Activated naive CD4-positive, alpha-beta T cell treated with Interleukin-2 at 50 U/mL for 16 hours (primary cell): Measurements from ENCODE around the gene PACRG.
"Not testable (repeated sequence)": the region's sequence is repeated elsewhere in the genome, so short reads cannot be mapped to it uniquely, and the experiment has no call there.

Experiments
- DNase-seq: peaks from one replicate; pipeline ENCODE4 v3.0.0-alpha.2; 2020

PACRG gene

DNA sequence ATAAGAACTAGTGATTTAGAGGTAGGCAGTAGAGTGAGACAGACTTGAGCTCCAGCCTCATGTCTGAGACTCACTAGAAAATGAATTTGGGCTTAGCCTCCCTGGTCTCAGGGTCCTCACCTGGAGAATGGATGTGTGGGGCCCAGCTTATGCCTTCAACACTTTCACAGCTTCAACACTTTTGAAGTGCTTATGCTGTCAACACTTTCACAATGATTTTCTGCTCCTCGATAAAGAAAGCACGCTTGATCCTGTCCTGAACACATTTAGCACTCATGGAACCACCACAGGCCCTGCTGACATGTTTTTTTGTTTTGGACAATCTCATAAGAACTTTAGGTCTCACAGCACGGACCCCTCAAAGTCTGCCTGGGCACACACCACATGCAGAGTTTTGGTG, 229.3 kb downstream of the PACRG start:
- no peak for DNase-seq

DNA sequence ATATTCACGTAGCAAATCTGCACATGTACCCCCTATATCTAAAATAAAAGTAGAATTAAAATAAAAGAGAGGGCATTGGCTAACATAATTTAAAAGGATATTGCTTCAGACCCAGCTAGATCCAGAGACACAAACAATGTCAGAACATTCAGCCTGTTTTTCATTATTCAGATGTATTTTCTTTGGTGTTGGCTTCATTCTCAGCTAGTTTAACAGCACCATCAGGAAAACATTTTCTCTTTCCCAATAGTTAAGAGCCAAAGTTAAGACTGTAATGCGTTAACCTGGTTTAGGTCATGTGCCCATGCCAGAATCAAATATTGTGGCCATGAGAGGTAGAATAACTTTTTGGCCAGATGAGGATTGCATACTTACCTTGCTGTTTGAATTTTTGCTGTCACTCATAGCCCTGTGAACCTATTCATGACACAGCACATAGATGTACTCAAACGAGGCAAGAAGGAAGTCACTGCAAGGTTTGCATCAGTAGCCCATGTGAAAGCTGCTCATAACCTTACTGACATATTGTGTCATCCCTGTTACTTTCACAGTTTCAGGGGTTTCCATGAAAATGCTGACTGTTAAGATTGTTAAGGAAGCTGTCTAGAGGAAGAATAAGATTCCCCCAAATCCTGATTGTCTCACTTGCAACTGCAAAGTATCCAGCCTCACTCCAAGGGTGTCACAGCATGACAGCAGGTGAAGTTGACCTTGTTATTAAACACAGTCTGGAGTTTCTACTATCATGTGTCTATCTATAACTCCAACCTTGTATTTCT, 233.1 kb downstream of the PACRG start:
- no peak for DNase-seq

DNA sequence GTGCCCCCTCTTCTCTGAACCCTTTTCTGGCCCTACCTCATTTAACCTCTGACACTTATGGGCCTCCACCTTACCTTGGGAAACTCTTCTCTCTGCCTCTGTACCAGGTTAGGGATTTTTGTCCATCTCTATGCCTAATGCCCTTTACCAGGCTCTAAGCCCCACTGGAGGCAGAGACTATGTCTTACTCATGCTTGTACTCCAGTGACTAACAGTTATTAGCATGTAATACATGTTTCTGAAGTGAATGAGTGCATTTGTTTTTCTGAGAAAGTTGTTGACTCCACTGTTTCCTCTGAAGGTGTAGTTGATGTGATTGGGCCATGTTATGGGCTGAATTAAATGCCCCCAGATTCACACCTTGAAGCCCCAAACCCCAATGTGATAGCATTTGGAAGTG, 234.3 kb downstream of the PACRG start:
- no peak for DNase-seq

DNA sequence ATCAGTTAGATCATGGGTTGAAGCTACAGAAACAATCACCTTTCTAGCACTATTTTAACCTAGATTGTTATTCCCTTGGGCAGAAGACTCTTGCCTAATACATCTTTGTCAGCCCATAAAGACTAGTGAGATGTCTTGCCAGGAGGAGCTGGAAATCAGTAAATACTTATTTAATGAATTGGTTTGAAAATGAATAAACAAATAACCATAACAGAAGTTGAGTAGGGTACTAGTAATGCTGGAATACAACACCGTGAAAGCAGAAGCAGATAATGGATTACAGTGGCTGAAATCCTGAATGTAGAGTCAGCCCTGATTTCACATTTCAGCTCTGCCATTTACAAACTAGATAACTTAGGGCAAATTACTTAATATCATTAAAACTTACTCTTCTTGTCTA, 236.1 kb downstream of the PACRG start:
- DNase-seq: no peak

DNA sequence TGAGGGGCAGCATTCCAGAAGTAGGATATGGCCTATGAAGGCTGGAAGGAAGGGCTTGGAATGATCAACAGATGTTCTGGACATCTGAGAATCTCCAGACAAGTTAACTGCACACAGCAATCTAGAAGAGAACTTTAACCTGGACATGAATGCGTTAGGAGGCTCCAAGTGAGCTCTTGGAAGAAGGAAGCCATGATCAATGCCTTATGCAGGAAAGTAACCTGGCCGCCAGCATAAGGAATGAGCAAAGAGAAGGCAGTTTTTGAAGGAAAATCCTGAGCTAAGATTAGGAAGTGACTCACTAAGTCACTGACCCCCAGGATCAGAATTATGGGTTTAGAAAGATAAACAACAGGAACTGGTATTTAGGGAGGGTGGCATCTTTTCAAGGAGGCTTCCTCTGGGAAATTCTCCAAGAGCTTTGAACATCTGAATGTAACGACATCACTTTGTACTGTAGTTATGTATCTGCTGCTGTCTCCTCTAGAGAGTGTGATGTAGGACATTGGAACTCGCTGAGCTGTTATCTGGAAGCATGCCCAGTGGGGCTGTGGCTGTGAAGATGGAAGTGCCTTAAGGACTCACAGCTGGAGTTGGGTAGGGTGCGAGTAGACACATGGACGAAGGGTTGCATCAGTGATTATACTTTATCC, 236.8 kb downstream of the PACRG start:
- DNase-seq: no peak

DNA sequence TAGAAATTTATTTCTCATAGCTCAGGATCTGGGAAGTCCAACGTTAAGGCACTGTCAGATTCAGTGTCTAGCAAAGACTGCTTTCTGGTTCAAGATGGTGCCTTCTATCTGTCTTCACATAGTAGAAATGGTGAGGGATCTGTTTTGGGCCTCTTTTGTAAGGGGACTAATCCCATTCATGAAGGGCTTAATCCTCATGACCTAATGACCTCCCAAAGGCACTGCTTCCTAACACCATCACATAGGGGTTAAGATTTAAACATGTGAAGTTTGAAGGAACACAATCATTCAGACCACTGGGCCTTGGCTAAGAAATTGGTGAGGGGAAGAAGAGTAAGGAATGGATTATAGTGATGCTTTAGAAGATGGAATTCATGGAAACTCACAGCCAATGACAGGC, 237.6 kb downstream of the PACRG start:
- no peak for DNase-seq

DNA sequence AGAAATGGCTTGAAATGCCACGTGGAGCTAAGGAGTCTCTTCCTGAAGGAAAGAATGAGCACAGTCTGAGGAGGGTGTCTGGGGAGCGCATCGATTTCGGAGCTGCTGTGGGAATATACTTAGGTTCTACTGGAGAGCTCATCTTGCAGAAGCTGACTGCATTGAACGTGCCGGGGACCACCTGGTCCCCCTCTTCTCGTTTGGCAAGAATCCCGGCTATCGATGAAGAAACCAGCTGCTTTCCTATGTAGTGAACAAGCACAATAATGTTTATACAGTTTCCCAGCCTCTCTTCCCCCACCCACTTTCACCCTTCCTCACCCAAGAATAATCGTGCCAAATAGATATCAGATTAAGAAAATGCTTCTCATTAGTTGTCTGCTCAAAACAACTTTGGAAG, 242.5 kb downstream of the PACRG start:
- no peak for DNase-seq

DNA sequence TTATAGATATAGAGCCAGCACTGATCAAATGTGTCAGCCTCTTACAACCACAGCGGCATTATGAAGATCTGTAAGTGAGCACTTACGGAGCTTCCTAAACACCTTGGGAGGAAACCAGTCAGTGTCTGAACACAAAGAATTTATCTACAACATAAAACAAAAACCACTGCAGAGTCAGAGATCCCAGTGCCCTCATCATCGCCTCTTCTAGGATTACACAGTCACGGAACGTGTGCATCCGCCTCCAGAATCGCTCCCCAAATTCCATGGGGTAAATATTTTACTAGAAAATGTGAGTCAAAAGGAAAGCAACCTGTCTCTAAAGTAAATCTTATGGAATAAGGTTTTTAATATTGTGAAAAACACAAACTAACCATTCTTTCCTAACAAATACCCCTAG, 243.6 kb downstream of the PACRG start:
- DNase-seq: no peak

DNA sequence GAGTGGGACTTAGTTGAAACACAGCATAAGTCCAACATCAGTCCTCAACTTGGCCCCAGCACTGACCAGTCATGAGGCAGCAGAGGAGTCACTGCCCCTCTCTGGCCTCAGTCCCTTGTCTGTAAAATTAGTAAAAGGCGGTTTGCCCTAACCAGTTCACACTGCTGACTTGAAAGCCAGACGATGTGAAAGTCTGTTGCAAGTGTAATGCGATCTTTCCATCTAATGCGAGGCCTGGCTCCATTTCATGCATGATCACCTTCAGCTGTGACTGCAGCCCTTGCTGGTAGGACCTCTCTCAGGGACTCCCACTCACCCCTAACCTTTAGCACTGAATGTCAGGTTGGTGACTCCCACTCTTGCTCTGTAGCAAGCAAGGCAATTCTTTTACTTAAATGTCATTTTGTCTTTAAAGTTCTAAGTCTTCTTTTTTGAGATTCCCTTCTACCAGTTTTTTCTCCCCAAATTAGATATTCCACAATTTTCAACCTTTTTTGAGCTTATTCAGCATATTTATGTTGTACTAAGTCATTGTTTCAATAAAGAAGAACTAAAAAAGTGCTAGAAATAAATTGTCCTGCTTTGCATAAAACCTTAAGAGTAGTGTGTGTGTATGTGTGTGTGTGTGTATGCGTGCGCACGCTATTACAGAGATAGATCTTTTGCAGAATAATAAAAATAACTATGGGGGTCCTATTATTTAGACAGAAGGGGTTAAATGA, 245.5 kb downstream of the PACRG start:
- DNase-seq: no peak

DNA sequence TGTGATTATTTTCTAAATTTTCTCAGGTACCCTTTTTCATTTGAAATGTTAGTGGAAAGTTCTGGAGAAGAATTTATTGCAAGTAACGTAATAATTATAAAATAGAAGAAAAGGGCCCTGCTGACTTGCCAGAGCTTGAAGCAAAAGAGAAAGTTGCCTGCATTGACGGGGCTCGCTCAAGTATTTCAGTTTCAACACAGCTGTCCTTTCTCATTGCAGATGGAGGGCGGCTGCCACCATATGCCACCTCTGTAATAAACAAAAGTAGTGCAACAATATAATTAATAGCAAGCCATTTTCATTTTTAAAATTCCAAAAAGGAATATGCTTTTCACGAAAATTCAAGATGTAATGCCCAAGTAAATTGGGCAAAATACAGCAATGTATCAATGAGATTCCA, 246.2 kb downstream of the PACRG start:
- DNase-seq: no peak

DNA sequence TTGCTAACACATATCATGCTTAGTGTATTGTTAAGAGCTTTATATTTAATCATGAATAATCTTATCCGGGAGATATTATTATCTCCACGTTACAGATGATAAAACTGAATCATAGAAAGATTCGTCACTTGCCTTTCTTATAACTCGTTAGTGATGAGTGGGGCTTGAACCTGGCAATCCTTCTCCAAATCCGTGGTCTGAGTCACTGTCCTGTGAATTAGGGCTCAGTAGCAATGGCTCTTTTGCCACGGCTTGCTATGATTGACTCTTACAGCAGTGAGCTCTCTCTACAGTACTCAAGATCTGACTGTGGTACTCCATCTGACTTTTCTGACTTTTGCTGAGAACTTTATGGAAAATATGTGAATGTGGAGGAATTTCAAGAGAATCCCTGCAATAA, 246.9 kb downstream of the PACRG start:
- no peak for DNase-seq

DNA sequence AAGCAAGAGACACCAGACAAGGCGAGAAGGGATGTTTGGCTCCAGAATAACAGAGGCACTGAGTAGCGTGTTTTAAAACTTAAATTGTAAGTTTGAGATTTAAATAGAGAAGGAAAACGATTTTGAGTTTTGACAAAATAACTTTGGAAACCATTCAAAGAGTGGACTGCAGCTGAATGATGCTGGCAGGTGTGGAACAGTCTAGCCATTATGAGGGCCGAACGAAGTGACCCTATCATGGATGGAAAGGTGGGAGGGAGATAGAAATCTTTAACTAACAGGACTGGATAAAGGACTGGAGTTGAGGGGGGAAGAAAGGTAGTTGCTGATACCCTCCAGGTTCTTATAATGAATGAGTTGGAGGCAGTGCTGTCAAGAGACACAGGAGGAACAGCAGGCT, 248.4 kb downstream of the PACRG start:
- DNase-seq: no peak

DNA sequence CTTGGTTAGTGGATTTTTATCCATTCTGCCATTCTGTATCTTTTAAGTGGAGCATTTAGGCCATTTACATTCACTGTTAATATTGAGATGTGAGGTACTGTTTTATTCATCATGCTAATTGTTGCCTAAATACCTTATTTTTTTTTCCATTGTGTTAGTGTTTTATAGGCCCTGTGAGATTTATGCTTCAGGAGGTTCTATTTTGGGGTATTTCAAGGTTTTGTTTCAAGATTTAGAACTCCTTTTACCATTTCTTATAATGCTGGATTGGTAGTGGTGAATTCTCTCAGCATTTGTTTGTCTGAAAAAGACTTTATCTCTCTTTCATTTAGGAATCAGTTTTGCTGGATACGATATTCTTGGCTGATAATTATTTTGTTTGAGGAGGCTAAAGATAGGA, 255.5 kb downstream of the PACRG start:
- DNase-seq: not testable (repeated sequence)

DNA sequence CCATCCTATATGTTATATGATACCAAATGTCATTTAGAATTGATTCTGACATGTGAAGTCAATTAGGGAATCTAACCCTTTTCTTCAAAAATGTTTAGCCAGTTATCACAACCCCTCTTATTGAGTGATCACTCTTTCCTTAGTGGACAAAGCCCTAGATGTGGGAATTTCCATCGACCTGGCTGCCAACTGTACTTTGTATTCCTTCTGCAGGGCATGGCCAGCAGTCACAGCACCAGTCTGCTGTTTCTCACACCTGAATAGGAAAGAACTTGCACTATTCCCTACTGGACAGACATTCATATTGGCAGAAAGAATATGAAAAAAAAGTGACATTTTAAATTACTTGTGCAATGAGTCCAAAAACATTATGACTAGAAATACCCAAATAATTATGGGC, 271.0 kb downstream of the PACRG start:
- no peak for DNase-seq

DNA sequence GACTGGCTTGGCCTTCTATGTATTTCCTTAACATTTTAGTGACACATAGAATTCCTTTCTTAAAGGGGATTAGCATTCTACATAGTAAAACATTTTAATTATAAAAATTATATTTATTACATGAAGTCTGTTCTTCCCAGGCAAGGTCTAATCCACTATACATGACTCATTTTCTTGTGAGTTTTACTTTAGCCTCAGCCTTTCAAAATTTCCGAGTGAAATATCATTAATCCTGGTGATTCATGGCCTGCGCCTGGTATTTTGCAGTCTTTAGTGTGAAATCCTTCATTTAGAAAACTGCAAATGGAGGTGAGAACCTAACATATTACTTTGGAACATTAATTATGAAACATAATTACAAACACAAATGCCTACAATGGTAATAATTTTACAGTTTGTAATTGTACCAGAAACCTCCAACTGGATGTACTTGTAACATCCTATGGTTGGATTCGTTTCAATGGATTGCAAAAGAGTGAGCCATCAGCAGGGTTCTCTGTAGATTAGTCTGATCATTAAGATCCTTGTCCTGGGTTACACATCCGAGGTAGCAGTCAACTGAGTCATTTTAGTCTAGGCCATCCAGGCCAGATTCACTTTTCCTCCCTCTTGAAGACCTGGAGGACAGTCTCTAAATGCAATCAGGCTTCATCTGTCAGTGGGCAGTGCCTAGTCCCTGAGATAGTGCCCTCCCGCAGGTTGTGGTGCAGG, 272.0 kb downstream of the PACRG start:
- DNase-seq: no peak

DNA sequence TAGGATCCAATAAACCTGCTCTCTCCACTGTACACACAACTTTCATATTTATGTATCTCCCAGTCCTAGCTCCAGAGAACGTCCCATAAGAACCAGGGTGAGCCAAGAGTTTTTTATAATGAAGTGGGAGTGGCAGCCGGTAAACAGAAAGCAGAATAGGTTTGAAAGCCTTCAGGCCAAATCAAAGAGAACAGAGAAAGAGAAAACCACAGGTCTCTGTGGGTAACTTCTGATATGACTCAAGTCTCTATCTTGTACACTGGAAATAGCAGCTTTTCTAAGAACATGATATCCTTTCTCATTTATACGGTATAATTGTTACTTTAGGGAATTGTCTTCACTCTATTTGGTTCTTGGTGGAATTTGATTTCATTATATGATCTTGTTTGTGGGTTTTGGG, 273.6 kb downstream of the PACRG start:
- no peak for DNase-seq

DNA sequence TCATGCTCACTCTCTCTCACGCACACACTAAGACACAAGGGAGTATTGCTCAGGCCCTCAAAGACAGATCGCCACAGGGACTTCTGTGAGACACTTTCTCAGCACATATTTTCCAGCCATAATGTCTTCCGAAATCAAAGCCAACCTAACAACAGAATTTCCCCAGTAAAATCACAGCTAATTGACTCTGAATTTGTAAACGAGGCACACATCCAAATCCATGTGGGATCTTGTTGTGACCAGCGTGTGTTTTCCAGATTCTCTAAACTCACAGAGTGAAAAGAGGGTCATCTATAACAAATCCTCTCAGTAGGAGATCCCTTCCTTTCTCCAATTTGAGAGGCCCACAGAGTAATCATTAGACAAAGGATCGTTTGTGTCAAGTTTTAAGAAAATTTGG, 280.4 kb downstream of the PACRG start:
- no peak for DNase-seq

DNA sequence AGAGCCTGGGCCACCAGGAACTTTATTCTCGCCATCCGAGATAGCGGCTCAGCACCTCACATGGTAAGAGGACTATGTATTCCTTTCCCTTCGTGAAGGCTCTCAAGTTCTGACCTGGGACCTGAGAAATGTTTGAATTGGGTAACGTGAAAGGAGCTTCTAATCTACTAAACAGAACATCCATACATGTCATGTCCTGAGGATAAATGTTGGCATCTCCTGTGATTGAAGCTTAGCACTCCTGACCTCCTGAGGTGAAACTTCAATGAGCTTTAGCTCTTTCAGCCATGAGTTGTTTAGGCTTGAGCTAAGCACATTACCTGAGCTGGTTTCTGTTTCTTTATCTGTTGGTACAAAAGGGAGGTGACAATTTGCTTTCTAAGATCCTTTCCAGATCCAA, 280.9 kb downstream of the PACRG start:
- no peak for DNase-seq

DNA sequence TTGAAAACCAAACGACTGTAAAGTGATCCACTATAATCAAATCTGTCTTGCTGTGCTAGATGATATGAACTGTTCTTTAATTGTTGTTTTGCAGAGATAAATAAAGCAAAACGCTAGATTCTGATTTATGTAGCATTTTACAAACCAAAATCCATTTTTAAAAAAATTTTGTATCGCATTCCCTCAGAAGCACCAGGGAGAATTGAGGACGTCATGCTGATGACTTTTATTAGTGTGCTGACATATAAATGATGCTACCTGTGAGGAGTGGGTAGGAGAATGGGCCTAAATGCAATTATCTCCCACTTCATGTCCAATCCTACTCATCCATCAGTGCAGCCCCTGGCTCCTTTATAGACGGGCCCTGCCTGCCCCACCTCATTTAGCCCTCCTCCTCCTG, 282.4 kb downstream of the PACRG start:
- DNase-seq: no peak

DNA sequence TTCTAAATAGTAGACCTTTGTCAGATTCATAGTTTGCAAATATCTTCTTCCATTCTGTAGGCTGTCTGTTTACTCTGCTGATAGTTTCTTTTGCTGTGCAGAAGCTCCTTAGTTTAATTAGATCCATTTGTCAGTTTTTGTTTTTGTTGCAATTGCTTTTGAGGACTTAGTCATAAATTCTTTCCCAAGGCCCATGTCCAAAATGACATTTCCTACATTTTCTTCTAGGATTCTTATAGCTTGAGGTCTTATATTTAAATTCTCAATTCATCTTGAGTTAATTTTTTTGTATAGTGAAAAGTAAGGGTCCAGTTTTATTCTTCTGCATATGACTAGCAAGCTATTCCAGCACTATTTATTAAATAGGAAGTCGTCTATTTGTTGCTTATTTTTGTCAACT, 287.0 kb downstream of the PACRG start:
- DNase-seq: no peak

DNA sequence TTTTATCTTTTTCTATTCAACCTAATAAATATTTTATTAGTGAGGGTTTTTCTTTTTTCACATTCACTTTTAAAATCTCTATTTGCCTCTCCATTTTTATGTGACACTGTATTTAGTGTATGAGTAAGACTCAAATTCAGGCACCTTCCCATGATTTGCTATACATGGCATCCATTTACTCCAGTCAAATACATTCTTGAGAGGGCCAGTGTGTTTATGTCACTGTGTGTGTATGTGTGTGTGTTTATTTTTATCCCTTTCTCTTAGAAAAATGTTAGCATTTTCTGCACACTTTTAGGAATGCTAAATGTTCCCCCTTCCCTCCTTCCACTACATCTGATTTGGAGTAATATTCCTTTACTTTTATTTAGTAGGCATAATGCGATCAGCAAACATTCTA, 290.0 kb downstream of the PACRG start:
- DNase-seq: no peak

DNA sequence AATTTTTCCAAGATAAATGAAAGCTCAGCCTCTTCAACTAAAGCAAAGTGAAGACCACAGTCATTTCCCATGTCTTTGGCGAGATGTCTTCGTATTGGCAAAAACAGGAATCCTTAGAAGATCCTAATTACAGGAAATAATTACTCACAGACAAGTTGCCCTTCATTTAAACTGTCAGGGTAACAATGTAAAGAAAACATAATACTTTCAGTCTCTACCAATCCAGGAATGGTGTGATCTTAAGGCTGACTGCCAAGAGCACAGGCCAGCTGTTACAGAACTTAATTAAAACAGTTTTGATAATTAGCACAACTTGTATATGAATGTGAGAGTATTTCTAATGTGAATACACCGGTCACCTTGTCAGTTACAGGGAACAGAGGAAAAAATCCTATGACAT, 292.2 kb downstream of the PACRG start:
- no peak for DNase-seq

DNA sequence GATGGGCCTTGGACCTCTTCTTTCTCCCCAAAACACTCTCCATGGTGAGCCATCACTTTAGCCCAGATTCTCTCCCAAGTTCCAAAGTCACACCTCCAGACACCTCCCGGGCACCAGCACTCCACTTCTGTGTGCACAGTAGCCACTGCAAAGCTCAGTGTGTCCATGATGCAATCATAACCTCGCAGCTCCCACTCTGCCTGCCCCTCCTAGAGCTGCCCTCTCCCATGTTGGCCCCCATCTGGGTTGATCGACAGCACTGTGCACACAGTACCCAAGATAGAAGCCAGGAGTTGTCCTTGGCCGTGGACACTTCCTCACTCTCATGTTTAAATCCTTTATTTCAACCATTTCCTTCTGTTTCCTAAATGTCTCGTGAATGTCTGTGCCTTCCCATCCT, 293.3 kb downstream of the PACRG start:
- no peak for DNase-seq

DNA sequence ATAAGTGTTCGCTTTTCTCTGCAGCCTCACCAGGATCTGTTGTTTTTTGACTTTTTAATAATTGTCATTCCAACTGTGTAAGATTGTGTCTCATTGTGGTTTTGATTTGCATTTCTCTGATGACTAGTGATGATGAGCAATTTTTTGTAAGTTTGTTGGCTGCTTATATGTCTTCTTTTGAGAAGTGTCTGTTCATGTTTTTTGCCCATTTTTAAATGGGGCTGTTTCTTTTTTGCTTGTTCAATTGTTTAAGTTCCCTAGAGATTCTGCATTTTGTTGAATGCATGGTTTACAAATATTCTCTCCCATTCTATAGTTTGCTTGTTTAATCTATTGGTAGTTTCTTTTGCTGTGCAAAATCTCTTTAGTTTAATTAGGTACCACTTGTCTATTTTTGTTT, 295.9 kb downstream of the PACRG start:
- DNase-seq: no peak
